GM12801 (cell line): Measurements from ENCODE around the gene PAK4.

Experiments
- CTCF ChIP-seq: IDR thresholded peaks from one replicate; pipeline ENCODE4 v1.5.1; 2011; ENCODE audit warnings: control low read depth; ENCODE audit not compliant: insufficient read length; ENCODE audit errors: extremely low read depth

The PAK4 gene

GRCh38 chr19:39164289-39164688 lies 38.7 kb downstream of the PAK4 start:
- no peak for TF ChIP-seq CTCF

- no peak for TF ChIP-seq CTCF
Measured at GRCh38 chr19:39165857-39166256, 40.3 kb downstream of the PAK4 start.

GRCh38 chr19:39166571-39167391 lies 41.2 kb downstream of the PAK4 start:
- TF ChIP-seq CTCF: no peak

- TF ChIP-seq CTCF: no peak
Measured at GRCh38 chr19:39167461-39168257, 42.1 kb downstream of the PAK4 start.

- no peak for TF ChIP-seq CTCF
Measured at GRCh38 chr19:39168258-39169142, 42.9 kb downstream of the PAK4 start.

GRCh38 chr19:39169143-39169810 lies 43.7 kb downstream of the PAK4 start:
- TF ChIP-seq CTCF: no peak
